ENCODE measurements around the gene FOCAD.

- TF ChIP-seq CTCF (IDR thresholded peaks at IDR 0.05; ENCODE audit: insufficient read depth, low read depth, low read length) (no peak), EZH2 (IDR thresholded peaks at IDR 0.05; ENCODE audit: insufficient read depth, low read length) (no peak)
Measured at GRCh38 chr9:20650313-20650712, 33.7 kb upstream of the FOCAD start.
